ENCODE measurements around the gene CIRBP. TPM values are rescaled to one million over a fixed set of nuclear protein-coding genes. Genes with fewer than 3 reads are reported as not detected.

The CIRBP gene
- total RNA-seq, 3 donors from 2014 or later (not counting 1 experiment from before 2014, with no cell fraction given) = 410 to 454 (median 440) TPM

DNA sequence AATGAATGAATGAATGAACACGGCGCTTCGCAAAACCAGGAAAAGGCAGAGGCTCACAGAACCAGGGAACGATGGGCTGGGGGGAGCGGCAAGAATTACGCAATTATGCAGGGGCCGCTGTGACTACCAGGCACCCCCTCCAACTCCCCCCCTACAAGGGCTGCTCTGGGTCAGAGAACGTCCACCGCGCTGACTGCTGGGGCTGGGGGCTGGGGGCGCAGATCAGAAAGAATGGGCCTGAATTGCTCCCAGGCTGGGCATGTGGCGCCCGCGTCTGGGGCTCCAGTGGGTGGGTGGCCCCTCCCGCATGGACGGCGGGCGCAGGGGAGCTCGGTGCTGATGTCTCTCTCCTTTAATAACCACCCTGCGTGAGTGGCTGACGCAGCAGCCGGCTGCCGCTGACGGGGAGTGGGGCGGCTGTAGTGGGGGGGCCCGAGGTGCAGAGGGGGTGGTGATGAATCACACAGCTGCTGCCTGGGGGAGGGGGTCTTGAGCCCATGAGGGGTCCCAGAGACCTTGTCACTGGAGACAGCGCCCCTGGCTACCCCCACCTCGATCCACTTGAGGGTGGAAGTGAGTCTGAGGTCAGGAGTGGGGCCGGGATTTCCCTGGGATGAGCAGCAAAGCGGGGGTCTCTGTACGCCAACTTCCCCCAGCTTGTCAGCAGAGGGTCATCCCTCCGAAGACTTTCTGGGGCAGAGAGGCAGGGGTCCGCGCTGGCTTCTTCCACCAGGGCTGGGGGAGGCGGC is 1.5 kb upstream of the CIRBP start:
- Histone ChIP-seq H3K4me3 (ENCODE audit: low read length) (no peak overlapping the region), H3K27ac (ENCODE audit: low read length) (no peak overlapping the region), H3K36me3 (ENCODE audit: control insufficient read depth, insufficient read depth, low read length) (peaks cover 25% of the 10 kb centered on the region), H3K9me3 (ENCODE audit: control insufficient read depth, insufficient read depth, low read length) (no peaks in the 10 kb centered on the region), H3K27me3 (ENCODE audit: control insufficient read depth, insufficient read depth, low read length) (no peaks in the 10 kb centered on the region), H3K4me1 (ENCODE audit: control insufficient read depth, insufficient read depth, low read length) (peaks cover 83% of the 10 kb centered on the region)
- WGBS (ENCODE audit: insufficient coverage) = 32% methylated on average over 32 of the region's 35 CpGs
- H3K36me3 Mint-ChIP-seq = peaks cover 3% of the 10 kb centered on the region
- H3K27me3 Mint-ChIP-seq (ENCODE audit: low read depth in 2 of 2) = no peaks in the 10 kb centered on the region
- intact Hi-C loops (cut with micrococcal nuclease) = no loop called here
- peak overlapping the region; percentile 94 to 97 for H3K27ac Mint-ChIP-seq
- TF ChIP-seq, protein P1, sequence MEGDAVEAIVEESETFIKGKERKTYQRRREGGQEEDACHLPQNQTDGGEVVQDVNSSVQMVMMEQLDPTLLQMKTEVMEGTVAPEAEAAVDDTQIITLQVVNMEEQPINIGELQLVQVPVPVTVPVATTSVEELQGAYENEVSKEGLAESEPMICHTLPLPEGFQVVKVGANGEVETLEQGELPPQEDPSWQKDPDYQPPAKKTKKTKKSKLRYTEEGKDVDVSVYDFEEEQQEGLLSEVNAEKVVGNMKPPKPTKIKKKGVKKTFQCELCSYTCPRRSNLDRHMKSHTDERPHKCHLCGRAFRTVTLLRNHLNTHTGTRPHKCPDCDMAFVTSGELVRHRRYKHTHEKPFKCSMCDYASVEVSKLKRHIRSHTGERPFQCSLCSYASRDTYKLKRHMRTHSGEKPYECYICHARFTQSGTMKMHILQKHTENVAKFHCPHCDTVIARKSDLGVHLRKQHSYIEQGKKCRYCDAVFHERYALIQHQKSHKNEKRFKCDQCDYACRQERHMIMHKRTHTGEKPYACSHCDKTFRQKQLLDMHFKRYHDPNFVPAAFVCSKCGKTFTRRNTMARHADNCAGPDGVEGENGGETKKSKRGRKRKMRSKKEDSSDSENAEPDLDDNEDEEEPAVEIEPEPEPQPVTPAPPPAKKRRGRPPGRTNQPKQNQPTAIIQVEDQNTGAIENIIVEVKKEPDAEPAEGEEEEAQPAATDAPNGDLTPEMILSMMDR (IDR thresholded peaks at IDR 0.05) = no peak
- H3K4me3 Mint-ChIP-seq = peak overlapping the region; percentile 73
- no peaks in the 10 kb centered on the region for H3K9me3 Mint-ChIP-seq
- H3K4me1 Mint-ChIP-seq = peaks cover 52 to 69% of the 10 kb centered on the region in 2 donors
- no peak for ATAC-seq
- DNase-seq = peak; percentile 49 to 54

DNA sequence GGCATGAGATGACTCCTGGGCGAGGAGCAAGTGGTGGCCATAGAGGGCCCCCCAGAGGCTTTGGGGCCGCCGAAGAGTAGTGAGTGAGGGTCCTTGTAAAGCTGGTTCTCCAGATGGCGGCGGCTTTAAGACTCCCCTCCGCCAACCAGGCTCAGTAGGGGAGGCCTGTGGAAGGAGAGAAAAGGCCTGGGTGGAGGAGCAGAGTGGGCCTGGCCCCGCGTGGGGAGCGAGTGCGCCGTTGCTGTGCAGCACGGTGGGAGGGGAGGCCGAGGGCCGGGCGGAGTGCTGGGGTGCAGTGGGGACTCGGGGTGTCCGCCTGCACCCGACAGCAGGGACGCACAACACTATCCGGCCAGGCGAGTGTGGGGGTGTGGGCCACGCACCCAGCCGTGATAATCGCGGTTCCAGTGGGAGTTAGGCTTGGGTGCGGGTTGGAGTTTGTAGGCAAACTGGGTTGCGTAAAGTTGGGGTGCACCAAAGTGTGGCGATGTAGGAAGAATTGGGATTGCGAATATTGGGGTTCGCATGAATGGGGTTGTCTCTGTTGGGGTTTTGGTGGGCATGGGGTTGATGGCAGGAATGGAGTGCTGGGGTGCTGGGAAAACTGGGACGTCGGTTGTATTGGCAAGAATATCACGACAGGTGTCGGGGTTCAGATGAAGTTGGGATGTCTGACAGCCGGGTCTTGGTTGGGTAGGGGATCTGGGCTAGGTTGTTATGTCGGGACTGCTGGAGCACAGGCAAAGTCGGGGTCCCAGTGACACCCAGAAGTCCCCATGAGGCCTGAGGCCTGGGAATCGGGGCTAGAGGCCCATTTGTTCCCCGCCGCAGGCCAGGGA is 687 bp upstream of the CIRBP start:
- 64% methylated on average over 40 of the region's 40 CpGs for WGBS (ENCODE audit: insufficient coverage)
- H3K27ac ChIP-seq (ENCODE audit: low read length) = peak overlapping the region; percentile 67
- peak overlapping the region; percentile 88 for H3K4me3 Mint-ChIP-seq
- peaks cover 83% of the 10 kb centered on the region for H3K4me1 ChIP-seq (ENCODE audit: control insufficient read depth, insufficient read depth, low read length)
- H3K27me3 Mint-ChIP-seq (ENCODE audit: low read depth in 2 of 2) = no peaks in the 10 kb centered on the region
- no peaks in the 10 kb centered on the region for H3K9me3 ChIP-seq (ENCODE audit: control insufficient read depth, insufficient read depth, low read length)
- no peaks in the 10 kb centered on the region for H3K27me3 ChIP-seq (ENCODE audit: control insufficient read depth, insufficient read depth, low read length)
- intact Hi-C loops (cut with micrococcal nuclease) = no loop called here
- peaks cover 53 to 67% of the 10 kb centered on the region in 2 donors for H3K4me1 Mint-ChIP-seq
- no peak for DNase-seq
- peak overlapping the region; percentile 4 for H3K4me3 ChIP-seq (ENCODE audit: low read length)
- no peak for ATAC-seq
- peaks cover 7% of the 10 kb centered on the region for H3K36me3 Mint-ChIP-seq
- peak overlapping the region; percentile 94 to 97 for H3K27ac Mint-ChIP-seq
- H3K36me3 ChIP-seq (ENCODE audit: control insufficient read depth, insufficient read depth, low read length) = peaks cover 33% of the 10 kb centered on the region
- TF ChIP-seq, protein P1 (IDR thresholded peaks at IDR 0.05) = no peak
- H3K9me3 Mint-ChIP-seq = no peaks in the 10 kb centered on the region

DNA sequence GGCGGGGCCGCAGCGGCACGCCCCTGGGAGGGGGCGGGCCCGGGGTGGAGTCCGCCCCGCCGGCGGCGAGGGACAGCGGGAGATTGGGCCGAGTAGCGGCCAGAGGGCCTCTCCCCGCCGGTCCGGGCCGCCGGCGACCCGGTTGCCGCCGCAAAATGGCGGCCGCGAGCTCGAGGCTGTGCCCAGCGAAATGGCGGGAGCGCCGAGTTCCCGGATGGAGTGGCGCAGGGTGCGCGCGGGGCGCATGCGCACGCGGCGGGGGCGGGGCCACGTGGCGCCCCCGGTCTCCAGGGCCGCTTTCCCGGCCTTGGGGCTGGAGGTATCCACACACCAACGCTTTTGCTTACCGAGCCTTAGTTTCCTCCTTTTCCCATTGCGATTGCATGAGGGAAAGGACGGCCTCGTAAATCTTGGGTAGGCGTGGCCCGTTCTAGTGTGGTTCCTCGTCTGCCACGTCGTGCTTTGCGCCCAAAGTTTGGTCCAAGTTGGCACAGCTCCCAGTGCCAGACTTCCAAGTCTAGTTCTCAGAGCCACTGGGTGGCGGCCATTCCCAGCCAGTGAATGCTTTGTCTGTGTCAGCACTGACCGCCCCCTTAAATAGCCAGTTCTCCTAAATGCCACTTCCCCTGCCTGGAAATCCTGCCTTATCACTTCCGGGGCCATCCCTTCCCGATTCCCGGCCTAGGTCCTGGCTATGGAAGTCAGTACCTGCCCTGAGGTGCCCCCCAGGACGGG is 513 bp downstream of the CIRBP start:
- under 1% methylated on average over 64 of the region's 64 CpGs for WGBS (ENCODE audit: insufficient coverage)
- DNase-seq = peak; percentile 88 to 94
- ATAC-seq = peak; percentile 27 to 63 (median 49)
- Histone ChIP-seq H3K9me3 (ENCODE audit: control insufficient read depth, insufficient read depth, low read length) (no peaks in the 10 kb centered on the region), H3K36me3 (ENCODE audit: control insufficient read depth, insufficient read depth, low read length) (peaks cover 45% of the 10 kb centered on the region), H3K4me3 (ENCODE audit: low read length) (peak overlapping the region; percentile 84), H3K4me1 (ENCODE audit: control insufficient read depth, insufficient read depth, low read length) (peaks cover 85% of the 10 kb centered on the region), H3K27ac (ENCODE audit: low read length) (peak overlapping the region; percentile 86), H3K27me3 (ENCODE audit: control insufficient read depth, insufficient read depth, low read length) (no peaks in the 10 kb centered on the region)
- Mint-ChIP-seq H3K9me3 (no peaks in the 10 kb centered on the region), H3K4me1 (peaks cover 57 to 73% of the 10 kb centered on the region in 2 donors), H3K36me3 (peaks cover 7% of the 10 kb centered on the region), H3K27me3 (ENCODE audit: low read depth in 2 of 2) (no peaks in the 10 kb centered on the region), H3K4me3 (peak overlapping the region; percentile 94), H3K27ac (peak overlapping the region; percentile 94 to 97)
- TF ChIP-seq, protein P1 (IDR thresholded peaks at IDR 0.05) = no peak
- intact Hi-C loops (cut with micrococcal nuclease) = loop anchor here (10.0 kb wide), 1 partner anchor 225 kb away; the partner anchor contains the start of genes PCSK4 and REEP6
